CD4-positive, CD25-positive, alpha-beta regulatory T cell (primary cell): ENCODE data around the gene MAGEA8. TPM values are rescaled to one million over a fixed set of nuclear protein-coding genes. Genes with fewer than 3 reads are reported as not detected.

Experiments used
- ATAC-seq, 2 donors: fragments of 150-1000 bp; cut with Tn5 transposase; one replicate each; pipeline ENCODE4 v1.10.0; 2021; ENCODE audit warnings: low read depth in 2 of 2, moderate number of reproducible peaks in 2 of 2, moderate library complexity in 1 of 2
- DNase-seq, 3 donors: peaks; one replicate each; pipeline versions ENCODE4 v3.0.0 to v3.0.0-alpha.2; 2012 to 2022; ENCODE audit warnings: mixed read lengths in 1 of 3
- H3K27ac ChIP-seq: one replicate; pipeline ENCODE4 v1.7.0; 2013; ENCODE audit warnings: mild to moderate bottlenecking, low read length; ENCODE audit not compliant: insufficient read depth, poor library complexity, severe bottlenecking
- H3K27me3 ChIP-seq: one replicate; pipeline ENCODE4 v1.7.0; 2013; ENCODE audit warnings: low read length; ENCODE audit not compliant: control insufficient read depth, insufficient read depth
- H3K36me3 ChIP-seq: one replicate; pipeline ENCODE4 v1.7.0; 2013; ENCODE audit warnings: mild to moderate bottlenecking, low read length, moderate library complexity; ENCODE audit not compliant: control insufficient read depth, insufficient read depth
- H3K4me1 ChIP-seq: 2 replicates; pipeline ENCODE4 v1.7.0; 2013; ENCODE audit warnings: mild to moderate bottlenecking, low read length; ENCODE audit not compliant: insufficient read depth, control insufficient read depth, poor library complexity, severe bottlenecking
- H3K4me3 ChIP-seq: one replicate; pipeline ENCODE4 v1.7.0; 2013; ENCODE audit warnings: low read depth, mild to moderate bottlenecking, low read length, moderate library complexity
- H3K9me3 ChIP-seq, 2 experiments: 1 replicate in 1 of 2; 2 replicates in 1 of 2; pipeline ENCODE4 v1.7.0; 2013; ENCODE audit warnings: low read length in 2 of 2, mild to moderate bottlenecking in 1 of 2, moderate library complexity in 1 of 2; ENCODE audit not compliant: control insufficient read depth in 2 of 2
- H3K27ac Mint-ChIP-seq, 3 donors: one replicate each; pipeline ENCODE4 v1.8.0; 2020 to 2022; ENCODE audit warnings: mild to moderate bottlenecking in 3 of 3, mixed read lengths in 3 of 3, moderate library complexity in 2 of 3
- H3K27me3 Mint-ChIP-seq: one replicate; pipeline ENCODE4 v1.8.0; 2022; ENCODE audit warnings: mild to moderate bottlenecking, mixed read lengths
- H3K36me3 Mint-ChIP-seq: one replicate; pipeline ENCODE4 v1.8.0; 2020; ENCODE audit warnings: mixed read lengths
- H3K4me1 Mint-ChIP-seq, 4 donors: one replicate each; pipeline ENCODE4 v1.8.0; 2020 to 2022; ENCODE audit warnings: mixed read lengths in 4 of 4, mild to moderate bottlenecking in 1 of 4
- H3K4me3 Mint-ChIP-seq, 4 donors: one replicate each; pipeline ENCODE4 v1.8.0; 2020 to 2022; ENCODE audit warnings: mild to moderate bottlenecking in 4 of 4, mixed read lengths in 4 of 4, moderate library complexity in 3 of 4
- H3K9me3 Mint-ChIP-seq, 7 donors: one replicate each; pipeline ENCODE4 v1.8.0; 2020 to 2022; ENCODE audit warnings: mixed read lengths in 7 of 7, mild to moderate bottlenecking in 3 of 7, moderate library complexity in 2 of 7
- polyA plus RNA-seq, 4 donors: library from polyadenylated mRNA; unstranded; fragments of 300-500 nt; fragmentation: Illumina TruSeq; gene quantifications; one replicate each; pipeline ENCODE4 v1.2.3, GENCODE V29; 2021
- total RNA-seq: library from RNA; stranded (reverse); gene quantifications from one replicate; pipeline ENCODE4 v1.2.3, GENCODE V29; 2022

Gene MAGEA8
- total and polyA plus RNA-seq, 5 donors from 2014 or later: not detected

GRCh38 chrX:149848855-149849254, 32.1 kb upstream of the MAGEA8 start:
- no peaks in the 10 kb centered on the region for H3K9me3 Mint-ChIP-seq
- H3K4me3 Mint-ChIP-seq: no peak overlapping the region
- ATAC-seq: no peak
- no peaks in the 10 kb centered on the region for H3K36me3 Mint-ChIP-seq
- Histone ChIP-seq H3K4me3 (no peak overlapping the region), H3K27me3 (no peaks in the 10 kb centered on the region), H3K27ac (no peak overlapping the region), H3K36me3 (no peaks in the 10 kb centered on the region), H3K4me1 (no peaks in the 10 kb centered on the region), H3K9me3 (no peaks in the 10 kb centered on the region)
- H3K27me3 Mint-ChIP-seq: peaks cover 1% of the 10 kb centered on the region
- no peaks in the 10 kb centered on the region for H3K4me1 Mint-ChIP-seq
- H3K27ac Mint-ChIP-seq: no peak overlapping the region
- DNase-seq: no peak

DNA sequence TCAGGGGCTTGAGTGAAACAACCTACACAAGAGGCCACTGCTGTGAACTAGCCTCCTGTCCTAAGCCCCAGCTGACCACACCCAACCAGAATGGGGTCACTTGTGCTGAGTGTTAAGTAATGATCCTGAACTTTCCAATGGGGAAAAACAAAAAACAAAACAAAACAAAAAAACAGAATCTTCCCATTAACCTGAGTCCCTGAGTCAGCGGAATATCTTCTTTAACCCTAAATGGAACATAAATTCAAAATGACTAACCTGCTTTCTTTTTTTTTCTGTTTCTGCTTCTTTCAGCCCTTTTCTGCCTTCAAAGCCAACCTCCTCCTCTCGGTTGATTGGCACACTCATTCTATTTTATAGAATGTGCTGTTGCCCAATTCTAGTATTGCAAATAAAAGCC, 31.2 kb upstream of the MAGEA8 start:
- H3K9me3 ChIP-seq: no peaks in the 10 kb centered on the region
- no peak for DNase-seq
- no peak for ATAC-seq
- H3K36me3 ChIP-seq: no peaks in the 10 kb centered on the region
- Mint-ChIP-seq H3K4me1 (no peaks in the 10 kb centered on the region), H3K4me3 (no peak overlapping the region), H3K9me3 (no peaks in the 10 kb centered on the region), H3K27me3 (no peaks in the 10 kb centered on the region), H3K27ac (no peak overlapping the region), H3K36me3 (no peaks in the 10 kb centered on the region)
- no peaks in the 10 kb centered on the region for H3K4me1 ChIP-seq
- H3K27ac ChIP-seq: no peak overlapping the region
- H3K27me3 ChIP-seq: no peaks in the 10 kb centered on the region
- no peak overlapping the region for H3K4me3 ChIP-seq

- no peak for DNase-seq
- Mint-ChIP-seq H3K27ac (no peak overlapping the region), H3K4me1 (no peaks in the 10 kb centered on the region), H3K27me3 (no peaks in the 10 kb centered on the region), H3K4me3 (no peak overlapping the region), H3K9me3 (no peaks in the 10 kb centered on the region), H3K36me3 (no peaks in the 10 kb centered on the region)
- H3K9me3 ChIP-seq: no peaks in the 10 kb centered on the region
- ATAC-seq: no peak
- H3K4me1 ChIP-seq: no peaks in the 10 kb centered on the region
- H3K36me3 ChIP-seq: no peaks in the 10 kb centered on the region
- H3K4me3 ChIP-seq: no peak overlapping the region
- H3K27ac ChIP-seq: no peak overlapping the region
- no peaks in the 10 kb centered on the region for H3K27me3 ChIP-seq
Measured at GRCh38 chrX:149851864-149852263, 29.1 kb upstream of the MAGEA8 start.

GRCh38 chrX:149853925-149854324, 27.1 kb upstream of the MAGEA8 start:
- Mint-ChIP-seq H3K4me1 (no peaks in the 10 kb centered on the region), H3K9me3 (peaks cover 0 to 1% (median 0%) of the 10 kb centered on the region in 7 donors), H3K4me3 (no peak overlapping the region)

DNA sequence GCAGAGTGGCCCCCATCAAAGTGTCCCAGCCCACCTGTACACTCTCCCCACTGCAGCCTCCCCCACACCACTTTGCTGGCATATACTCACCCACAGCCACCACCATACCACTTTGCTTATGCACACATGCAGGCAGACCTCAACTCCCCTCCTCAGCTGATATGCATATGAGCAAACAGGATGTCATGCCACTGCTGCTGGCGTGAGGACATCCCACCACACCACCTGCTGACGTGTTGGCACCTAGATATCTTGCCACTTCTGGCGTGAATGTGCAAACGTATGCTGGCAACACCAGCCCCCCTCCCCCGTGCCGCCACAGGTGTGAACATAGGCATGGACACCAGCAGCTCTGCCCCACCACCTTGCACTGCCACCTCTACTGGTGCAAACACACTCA, 22.4 kb upstream of the MAGEA8 start:
- Histone ChIP-seq H3K4me3 (no peak overlapping the region), H3K27ac (no peak overlapping the region), H3K9me3 (peaks cover 4 to 9% of the 10 kb centered on the region in 2 experiments), H3K4me1 (no peaks in the 10 kb centered on the region), H3K36me3 (no peaks in the 10 kb centered on the region), H3K27me3 (no peaks in the 10 kb centered on the region)
- DNase-seq (no peak), ATAC-seq (no peak)
- H3K4me1 Mint-ChIP-seq: no peaks in the 10 kb centered on the region
- peaks cover 0 to 13% (median 6%) of the 10 kb centered on the region in 7 donors for H3K9me3 Mint-ChIP-seq
- peaks cover 4% of the 10 kb centered on the region for H3K27me3 Mint-ChIP-seq
- H3K36me3 Mint-ChIP-seq: no peaks in the 10 kb centered on the region
- H3K27ac Mint-ChIP-seq: no peak overlapping the region
- no peak overlapping the region for H3K4me3 Mint-ChIP-seq

More at GRCh38 chrX:149853925-149854324, 27.1 kb upstream of the MAGEA8 start:
- Histone ChIP-seq H3K9me3 (no peaks in the 10 kb centered on the region), H3K27ac (no peak overlapping the region), H3K4me3 (no peak overlapping the region), H3K36me3 (no peaks in the 10 kb centered on the region), H3K27me3 (no peaks in the 10 kb centered on the region), H3K4me1 (no peaks in the 10 kb centered on the region)
- ATAC-seq: no peak
- Mint-ChIP-seq H3K27me3 (no peaks in the 10 kb centered on the region), H3K27ac (no peak overlapping the region), H3K36me3 (no peaks in the 10 kb centered on the region)
- no peak for DNase-seq

DNA sequence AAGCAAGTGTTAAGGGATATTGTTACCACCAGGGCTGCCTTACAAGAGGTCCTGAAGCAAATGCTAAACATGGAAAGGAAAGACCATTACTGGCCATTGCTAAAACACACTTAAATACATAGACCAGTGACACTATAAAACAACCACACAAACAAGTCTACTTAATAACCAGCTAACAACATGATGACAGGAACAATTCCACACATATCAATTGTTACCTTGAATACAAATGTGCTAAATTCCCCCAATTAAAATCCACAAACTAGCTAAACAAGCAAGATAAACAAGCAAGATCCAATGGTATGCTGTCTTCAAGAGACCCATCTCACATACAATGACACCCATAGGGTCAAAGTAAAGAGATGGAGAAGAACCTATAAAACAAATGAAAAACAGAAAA, 20.5 kb upstream of the MAGEA8 start:
- no peaks in the 10 kb centered on the region for H3K36me3 Mint-ChIP-seq
- H3K4me3 Mint-ChIP-seq: no peak overlapping the region
- no peak for ATAC-seq
- Histone ChIP-seq H3K27ac (no peak overlapping the region), H3K27me3 (no peaks in the 10 kb centered on the region), H3K4me3 (no peak overlapping the region), H3K4me1 (no peaks in the 10 kb centered on the region), H3K36me3 (no peaks in the 10 kb centered on the region), H3K9me3 (peaks cover 4 to 9% of the 10 kb centered on the region in 2 experiments)
- no peak for DNase-seq
- no peaks in the 10 kb centered on the region for H3K4me1 Mint-ChIP-seq
- H3K9me3 Mint-ChIP-seq: peaks cover 0 to 13% (median 6%) of the 10 kb centered on the region in 7 donors
- H3K27ac Mint-ChIP-seq: no peak overlapping the region
- peaks cover 4% of the 10 kb centered on the region for H3K27me3 Mint-ChIP-seq

DNA sequence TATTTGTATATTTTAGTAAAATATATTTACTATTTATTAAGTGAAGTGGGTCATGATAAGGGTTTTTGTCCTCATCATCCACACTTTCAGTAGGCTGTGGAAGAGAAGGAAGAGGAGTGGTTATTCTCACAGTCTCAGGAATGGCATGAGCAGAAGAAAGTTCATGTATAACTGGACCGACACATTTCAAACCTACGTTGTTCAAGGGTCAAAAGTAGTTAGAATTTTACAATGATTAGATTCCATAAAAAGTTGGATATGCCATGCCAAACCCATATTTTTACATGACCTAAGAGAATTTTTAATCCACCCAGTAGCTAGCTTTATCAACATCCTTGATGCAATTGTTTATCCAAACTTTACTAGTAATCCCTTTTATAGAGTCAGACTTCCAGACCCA, 15.6 kb upstream of the MAGEA8 start:
- Histone ChIP-seq H3K27ac (no peak overlapping the region), H3K4me3 (no peak overlapping the region), H3K4me1 (no peaks in the 10 kb centered on the region), H3K36me3 (no peaks in the 10 kb centered on the region), H3K9me3 (peaks cover 0 to 2% of the 10 kb centered on the region in 2 experiments), H3K27me3 (no peaks in the 10 kb centered on the region)
- ATAC-seq: no peak
- Mint-ChIP-seq H3K4me1 (no peaks in the 10 kb centered on the region), H3K27me3 (peaks cover 4% of the 10 kb centered on the region), H3K4me3 (no peak overlapping the region), H3K27ac (no peak overlapping the region), H3K36me3 (no peaks in the 10 kb centered on the region), H3K9me3 (peaks cover 0 to 11% (median 2%) of the 10 kb centered on the region in 7 donors)
- no peak for DNase-seq

- Mint-ChIP-seq H3K9me3 (peaks cover 0 to 3% (median 0%) of the 10 kb centered on the region in 7 donors), H3K27ac (no peak overlapping the region), H3K27me3 (no peaks in the 10 kb centered on the region), H3K4me3 (no peak overlapping the region), H3K4me1 (no peaks in the 10 kb centered on the region), H3K36me3 (no peaks in the 10 kb centered on the region)
- DNase-seq (no peak), ATAC-seq (no peak)
- Histone ChIP-seq H3K27me3 (no peaks in the 10 kb centered on the region), H3K9me3 (no peaks in the 10 kb centered on the region), H3K36me3 (no peaks in the 10 kb centered on the region), H3K27ac (no peak overlapping the region), H3K4me3 (no peak overlapping the region), H3K4me1 (no peaks in the 10 kb centered on the region)
Measured at GRCh38 chrX:149867488-149867887, 13.5 kb upstream of the MAGEA8 start.
